ENCODE results near the gene CXCR2.

DNA sequence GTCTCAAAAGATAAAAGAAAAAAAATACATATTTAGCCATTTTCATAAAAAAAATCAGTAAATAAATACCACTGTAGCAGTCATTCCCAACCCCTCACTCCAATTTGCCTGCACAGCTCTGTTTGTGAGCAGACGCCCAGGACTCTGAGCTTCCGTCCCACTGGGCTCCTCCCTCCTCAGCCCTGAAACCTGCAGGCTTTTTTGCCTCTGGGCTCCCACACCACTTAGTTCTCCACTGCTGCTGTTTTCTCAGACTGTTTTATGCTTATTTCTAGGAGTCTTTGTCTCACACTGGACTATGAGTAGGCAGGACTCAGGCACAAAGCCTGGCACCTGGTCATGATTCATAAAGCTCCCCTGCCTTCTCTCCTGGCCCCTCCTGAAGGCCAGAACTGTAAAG is 47.0 kb downstream of the CXCR2 start:
- TF ChIP-seq, protein P1, sequence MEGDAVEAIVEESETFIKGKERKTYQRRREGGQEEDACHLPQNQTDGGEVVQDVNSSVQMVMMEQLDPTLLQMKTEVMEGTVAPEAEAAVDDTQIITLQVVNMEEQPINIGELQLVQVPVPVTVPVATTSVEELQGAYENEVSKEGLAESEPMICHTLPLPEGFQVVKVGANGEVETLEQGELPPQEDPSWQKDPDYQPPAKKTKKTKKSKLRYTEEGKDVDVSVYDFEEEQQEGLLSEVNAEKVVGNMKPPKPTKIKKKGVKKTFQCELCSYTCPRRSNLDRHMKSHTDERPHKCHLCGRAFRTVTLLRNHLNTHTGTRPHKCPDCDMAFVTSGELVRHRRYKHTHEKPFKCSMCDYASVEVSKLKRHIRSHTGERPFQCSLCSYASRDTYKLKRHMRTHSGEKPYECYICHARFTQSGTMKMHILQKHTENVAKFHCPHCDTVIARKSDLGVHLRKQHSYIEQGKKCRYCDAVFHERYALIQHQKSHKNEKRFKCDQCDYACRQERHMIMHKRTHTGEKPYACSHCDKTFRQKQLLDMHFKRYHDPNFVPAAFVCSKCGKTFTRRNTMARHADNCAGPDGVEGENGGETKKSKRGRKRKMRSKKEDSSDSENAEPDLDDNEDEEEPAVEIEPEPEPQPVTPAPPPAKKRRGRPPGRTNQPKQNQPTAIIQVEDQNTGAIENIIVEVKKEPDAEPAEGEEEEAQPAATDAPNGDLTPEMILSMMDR (IDR thresholded peaks at IDR 0.05 in 8 of 11, conservative IDR thresholded peaks at IDR 0.05 in 3 of 11) = no peak
- no peak for TF ChIP-seq POLR2AphosphoS5 (IDR thresholded peaks at IDR 0.05)
